ENCODE results near the gene GSTM1.

GRCh38 chr1:109722908-109723691 lies 35.5 kb downstream of the GSTM1 start:
- TF ChIP-seq CTCF (IDR thresholded peaks at IDR 0.05; ENCODE audit: low read depth, low read length) (no peak), POLR2A (IDR thresholded peaks at IDR 0.05; ENCODE audit: extremely low read depth, insufficient read length) (no peak)

Data from NB4 (cell line).